Mononuclear cell (primary cell): ENCODE measurements around the gene CPED1. TPM values are rescaled to one million over a fixed set of nuclear protein-coding genes. Genes with fewer than 3 reads are reported as not detected.
"Not testable (repeated sequence)": the region's sequence is repeated elsewhere in the genome, so short reads cannot be mapped to it uniquely, and the experiment has no call there.

Experiments used
- H3K27me3 ChIP-seq: 2 replicates; pipeline ENCODE4 v1.6.0; 2011; ENCODE audit warnings: low read length, control low read depth; ENCODE audit not compliant: insufficient read depth
- H3K4me1 ChIP-seq: 2 replicates; pipeline ENCODE4 v1.5.1; 2011; ENCODE audit warnings: mild to moderate bottlenecking, low read length, control low read depth; ENCODE audit not compliant: insufficient read depth
- H3K4me3 ChIP-seq: 2 replicates; pipeline ENCODE4 v1.5.1; 2011; ENCODE audit warnings: mild to moderate bottlenecking, low read length, moderate library complexity
- H3K9me3 ChIP-seq: 2 replicates; pipeline ENCODE4 v1.5.1; 2011; ENCODE audit warnings: low read depth, mild to moderate bottlenecking, control low read depth, low read length
- total RNA-seq: library from RNA; depleted of rRNA; stranded (reverse); fragments of >200 nt; gene quantifications from one replicate; pipeline ENCODE4 v1.2.3, GENCODE V29; 2012

The CPED1 gene
- total RNA-seq, 1 donor: 4.6 TPM

DNA sequence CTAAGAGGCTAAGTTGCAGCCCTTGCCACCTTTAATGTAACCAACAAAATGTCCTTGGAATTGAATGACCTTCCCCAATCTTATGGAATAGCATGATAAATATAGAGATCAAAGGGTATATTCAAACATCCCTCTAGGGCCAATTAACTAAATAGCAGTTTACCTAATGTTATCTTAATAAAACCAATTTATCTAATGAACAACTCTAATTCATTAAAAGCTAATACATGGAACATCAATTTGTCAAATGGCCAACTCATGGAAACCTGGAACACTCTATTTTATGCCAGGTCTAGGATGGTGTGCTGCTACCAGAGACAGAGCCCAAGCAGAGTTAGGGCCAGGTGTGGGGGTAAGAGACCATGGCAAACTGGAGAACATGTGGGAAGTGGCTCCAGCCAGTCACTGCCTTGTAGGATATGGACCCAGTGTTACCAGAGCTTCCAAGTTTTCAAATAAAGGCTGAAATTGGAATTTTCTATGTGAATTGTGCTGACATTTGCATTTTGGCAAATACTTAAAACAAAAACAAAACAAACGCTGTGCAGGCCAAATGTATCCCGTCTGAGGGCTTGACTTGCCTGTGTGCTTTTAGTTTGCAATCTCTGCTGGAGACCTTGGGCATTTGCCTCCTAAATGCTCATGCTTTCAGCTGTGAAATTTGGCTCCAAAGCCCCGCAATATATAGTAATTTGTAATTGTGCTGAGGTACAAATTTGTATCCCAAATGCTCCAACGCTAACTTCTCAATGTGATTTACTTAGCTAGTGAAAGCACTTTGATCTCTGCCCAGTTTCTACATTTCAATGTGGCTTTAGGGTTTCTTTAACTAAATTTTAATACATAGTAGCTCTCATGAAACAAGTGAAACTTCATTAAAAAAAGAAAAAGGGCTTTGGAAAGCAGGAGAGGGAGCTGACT is 55.1 kb downstream of the CPED1 start:
- H3K4me1 ChIP-seq: no peaks in the 10 kb centered on the region
- no peaks in the 10 kb centered on the region for H3K27me3 ChIP-seq
- H3K4me3 ChIP-seq: no peak overlapping the region
- H3K9me3 ChIP-seq: no peaks in the 10 kb centered on the region

DNA sequence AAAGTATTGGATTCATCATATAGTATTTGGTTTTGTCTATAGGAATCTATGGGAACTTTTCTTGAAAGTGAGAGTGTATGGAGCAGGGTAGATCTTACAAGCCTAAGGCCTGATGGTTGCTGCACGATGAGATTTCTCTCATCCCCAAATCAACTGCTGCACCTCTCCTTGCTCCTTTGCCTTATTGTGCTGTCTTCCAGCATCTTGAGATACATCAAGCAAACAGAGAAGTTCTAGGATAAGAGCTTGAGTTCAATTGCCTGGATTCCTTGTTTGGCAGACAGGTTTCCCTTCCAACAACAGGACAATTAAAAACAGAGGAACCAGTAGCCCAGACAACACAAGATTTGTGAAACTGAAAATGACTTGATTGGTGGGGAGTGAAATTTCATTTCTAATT is 56.6 kb downstream of the CPED1 start:
- no peaks in the 10 kb centered on the region for H3K27me3 ChIP-seq
- H3K4me3 ChIP-seq: no peak overlapping the region
- H3K9me3 ChIP-seq: no peaks in the 10 kb centered on the region
- H3K4me1 ChIP-seq: no peaks in the 10 kb centered on the region

DNA sequence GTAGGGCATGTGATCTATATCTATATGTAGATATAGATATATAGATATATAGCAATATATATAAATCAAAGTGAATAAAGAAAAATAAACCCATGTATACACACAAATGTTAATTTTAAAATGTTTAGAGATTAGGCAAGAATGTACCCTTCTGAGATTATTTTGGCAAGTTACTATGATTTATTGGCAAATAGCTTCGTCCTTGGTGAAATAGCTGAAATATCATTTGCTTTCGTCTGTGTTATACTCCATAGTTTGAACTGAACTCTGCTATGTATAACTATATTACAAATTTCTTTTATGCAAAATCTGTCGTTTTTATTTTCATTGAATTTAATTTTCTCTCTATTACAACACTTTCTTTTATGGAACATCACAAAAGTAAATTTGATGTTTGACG is 57.5 kb downstream of the CPED1 start:
- Histone ChIP-seq H3K9me3 (no peaks in the 10 kb centered on the region), H3K4me1 (no peaks in the 10 kb centered on the region), H3K4me3 (no peak overlapping the region), H3K27me3 (no peaks in the 10 kb centered on the region)

DNA sequence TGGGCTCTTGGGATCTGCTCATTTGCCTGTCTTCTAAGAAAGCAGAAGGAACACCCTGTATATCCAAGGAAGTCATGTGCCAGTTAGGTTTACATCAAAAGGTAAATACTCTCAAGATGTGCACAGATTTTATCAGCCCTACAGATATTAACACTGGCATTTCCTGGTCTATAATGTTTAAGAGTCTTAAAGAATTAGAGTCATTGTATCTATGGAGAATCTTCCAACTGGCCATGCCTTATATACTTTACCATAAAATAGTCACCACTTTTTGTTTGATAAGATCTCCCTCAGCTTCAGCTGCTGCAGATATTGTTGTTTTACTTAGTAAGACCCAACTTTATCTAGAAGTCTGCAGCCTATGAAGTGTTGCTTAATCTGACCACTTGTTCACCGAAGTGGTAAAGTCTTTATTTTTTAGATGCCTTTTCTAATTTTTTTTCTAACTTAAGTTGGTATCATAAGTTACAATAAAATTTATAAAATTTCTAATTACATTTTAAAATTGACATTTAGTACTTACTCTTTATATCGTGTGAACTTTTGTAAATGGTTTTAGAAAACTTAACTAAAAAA is 58.5 kb downstream of the CPED1 start:
- H3K9me3 ChIP-seq: no peaks in the 10 kb centered on the region
- no peak overlapping the region for H3K4me3 ChIP-seq
- H3K4me1 ChIP-seq: no peaks in the 10 kb centered on the region
- H3K27me3 ChIP-seq: no peaks in the 10 kb centered on the region

DNA sequence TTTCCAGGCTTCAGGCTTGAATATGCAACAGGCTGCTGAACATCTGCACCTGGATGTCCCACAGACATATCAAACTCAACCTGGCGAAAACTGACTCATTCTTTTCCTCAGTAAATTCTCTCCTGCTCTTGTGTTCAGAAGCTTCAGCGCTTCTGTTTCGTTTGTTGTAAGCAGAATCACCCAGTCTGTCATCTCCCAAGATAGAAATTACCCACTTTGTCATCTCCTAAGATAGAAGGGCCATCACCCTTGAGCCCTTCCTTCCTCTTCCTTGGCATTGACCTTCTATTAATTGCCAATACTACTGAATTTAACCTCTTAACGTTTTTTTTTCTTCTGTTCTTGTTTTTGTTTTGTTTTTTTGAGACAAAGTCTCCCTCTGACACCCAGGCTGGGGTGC is 59.7 kb downstream of the CPED1 start:
- Histone ChIP-seq H3K9me3 (no peaks in the 10 kb centered on the region), H3K4me1 (no peaks in the 10 kb centered on the region), H3K27me3 (no peaks in the 10 kb centered on the region), H3K4me3 (no peak overlapping the region)

DNA sequence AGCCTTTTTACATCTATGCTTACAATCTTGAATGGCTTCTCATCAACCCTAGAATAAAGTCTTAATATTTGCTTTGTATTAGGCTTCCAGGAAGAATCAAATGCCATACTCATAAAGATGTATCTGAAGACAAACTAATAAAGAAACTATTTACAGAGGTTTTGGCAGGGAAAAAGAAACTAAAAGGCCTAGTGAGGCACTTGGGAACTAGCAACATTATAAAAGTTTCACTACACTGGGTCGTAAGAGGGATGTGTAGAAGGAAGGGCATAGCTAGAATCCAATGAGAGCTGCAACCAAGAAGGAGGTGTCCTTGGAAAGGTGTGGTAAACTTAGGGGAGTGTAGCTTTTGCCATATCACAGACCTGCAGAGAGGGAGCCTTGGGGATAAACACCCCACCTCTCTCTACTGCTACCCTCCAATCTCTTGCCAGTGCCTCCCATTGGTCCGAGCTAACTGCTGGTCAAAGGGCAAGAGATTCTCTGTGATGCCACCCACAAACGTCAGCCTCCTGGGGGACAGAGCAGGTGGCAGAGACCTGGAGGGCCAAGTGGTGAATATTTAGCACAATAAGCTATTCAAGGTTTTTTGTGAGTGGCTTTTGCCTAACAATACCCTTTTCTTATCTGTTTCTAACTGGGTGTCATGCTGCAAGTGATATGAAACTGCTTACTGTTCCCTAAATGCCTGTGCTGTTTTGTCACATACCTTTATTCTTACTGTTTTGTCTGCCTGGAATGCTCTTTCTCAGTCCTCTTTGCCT is 60.7 kb downstream of the CPED1 start:
- H3K4me1 ChIP-seq: no peaks in the 10 kb centered on the region
- no peaks in the 10 kb centered on the region for H3K27me3 ChIP-seq
- no peaks in the 10 kb centered on the region for H3K9me3 ChIP-seq
- H3K4me3 ChIP-seq: no peak overlapping the region

DNA sequence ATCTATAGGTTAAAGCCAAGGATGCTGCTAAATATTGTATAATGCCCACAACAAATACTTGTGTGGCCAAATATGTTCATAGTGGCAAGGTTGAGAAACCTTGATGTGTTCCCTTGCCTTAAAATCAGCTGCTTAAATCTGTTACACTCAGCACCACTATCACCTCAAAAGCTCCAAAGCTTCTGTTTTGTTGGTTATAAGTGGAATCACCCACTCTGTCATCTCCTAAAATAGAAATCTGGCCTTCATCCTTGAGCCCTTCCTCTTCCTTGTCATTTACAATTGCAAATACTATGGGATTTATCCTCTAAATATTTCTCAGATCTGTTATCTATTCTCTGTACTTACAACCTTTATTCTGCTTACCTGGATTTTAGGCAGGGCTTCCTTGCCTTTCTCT is 61.4 kb downstream of the CPED1 start:
- Histone ChIP-seq H3K4me1 (no peaks in the 10 kb centered on the region), H3K4me3 (no peak overlapping the region), H3K9me3 (no peaks in the 10 kb centered on the region), H3K27me3 (no peaks in the 10 kb centered on the region)

DNA sequence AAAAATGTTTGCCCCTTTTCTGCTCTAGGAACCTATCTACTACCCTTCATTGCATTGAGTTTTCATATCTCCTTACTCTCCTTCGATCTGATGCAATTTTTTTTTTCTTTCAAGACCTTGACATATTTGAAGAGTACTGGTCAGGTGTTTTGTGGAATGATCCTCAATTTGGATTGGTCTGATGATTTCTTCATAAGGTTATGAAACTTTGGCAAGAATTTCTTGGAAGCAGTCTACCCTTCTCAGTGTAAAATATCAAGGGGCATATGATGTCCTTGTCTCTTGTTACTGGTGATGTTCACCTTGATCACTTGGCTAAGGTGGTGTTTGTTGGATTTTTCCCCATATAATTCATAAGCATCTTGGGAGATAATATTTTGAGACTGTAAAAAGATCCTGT is 64.7 kb downstream of the CPED1 start:
- no peaks in the 10 kb centered on the region for H3K27me3 ChIP-seq
- H3K9me3 ChIP-seq: no peaks in the 10 kb centered on the region
- H3K4me1 ChIP-seq: no peaks in the 10 kb centered on the region
- H3K4me3 ChIP-seq: no peak overlapping the region

DNA sequence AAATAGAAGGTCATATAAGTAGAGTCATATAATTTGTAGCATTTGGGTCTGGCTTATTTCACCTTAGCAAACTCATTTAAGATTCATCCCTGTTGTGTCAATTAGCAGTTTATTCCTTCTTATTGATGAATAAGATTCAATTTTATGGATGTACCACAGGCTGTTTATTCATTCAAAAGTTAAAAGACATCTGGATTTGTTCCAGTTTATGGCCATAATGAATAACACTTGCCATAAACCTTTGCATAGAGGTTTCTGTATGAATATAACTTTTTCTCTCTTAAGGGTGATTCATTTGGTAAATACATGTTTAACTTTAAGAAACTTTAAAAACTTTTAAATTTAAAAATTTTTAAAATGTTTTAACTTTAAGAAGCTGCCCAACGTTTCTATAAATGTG is 66.4 kb downstream of the CPED1 start:
- H3K27me3 ChIP-seq: no peaks in the 10 kb centered on the region
- no peaks in the 10 kb centered on the region for H3K9me3 ChIP-seq
- no peaks in the 10 kb centered on the region for H3K4me1 ChIP-seq
- no peak overlapping the region for H3K4me3 ChIP-seq

DNA sequence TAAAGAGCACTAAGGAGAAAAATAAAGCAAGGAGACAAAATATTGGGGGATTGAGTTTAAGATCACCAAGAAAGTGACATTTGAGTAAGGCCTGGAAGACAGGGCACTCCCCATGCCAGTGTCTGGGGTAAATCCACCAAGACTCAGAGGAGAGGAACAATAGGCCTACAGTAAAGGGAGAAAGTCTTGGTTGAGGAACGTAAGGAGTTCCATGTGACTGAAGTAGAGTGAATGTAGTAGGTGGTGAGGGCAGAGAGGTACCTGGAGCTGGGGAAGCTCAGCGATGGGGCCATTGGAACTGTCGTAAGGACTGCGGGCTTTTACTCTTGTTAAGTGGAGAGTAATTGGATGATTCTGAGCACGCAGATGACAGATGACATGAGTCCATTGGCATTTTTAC is 69.4 kb downstream of the CPED1 start:
- H3K9me3 ChIP-seq: no peaks in the 10 kb centered on the region
- H3K4me1 ChIP-seq: no peaks in the 10 kb centered on the region
- no peak overlapping the region for H3K4me3 ChIP-seq
- H3K27me3 ChIP-seq: no peaks in the 10 kb centered on the region

DNA sequence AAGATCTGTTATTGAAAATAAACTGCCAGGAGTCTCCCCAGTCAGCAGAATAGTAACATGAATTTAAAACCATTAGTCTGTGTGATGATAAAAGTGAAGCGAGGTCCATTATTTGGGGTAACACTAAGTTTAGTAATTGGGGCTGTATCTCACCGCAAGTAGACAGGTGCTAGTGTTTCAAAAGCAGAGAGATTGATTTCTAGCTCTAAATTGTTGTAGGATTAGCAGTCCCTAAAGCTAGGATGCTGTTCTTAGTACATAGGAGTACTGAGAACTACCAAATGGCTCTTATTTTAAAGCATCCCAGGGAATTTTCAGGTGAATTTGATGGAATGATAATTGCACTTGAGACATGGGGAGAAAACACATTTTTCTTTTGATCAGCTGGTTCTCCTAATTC is 70.5 kb downstream of the CPED1 start:
- no peaks in the 10 kb centered on the region for H3K4me1 ChIP-seq
- no peaks in the 10 kb centered on the region for H3K9me3 ChIP-seq
- no peaks in the 10 kb centered on the region for H3K27me3 ChIP-seq
- H3K4me3 ChIP-seq: no peak overlapping the region

DNA sequence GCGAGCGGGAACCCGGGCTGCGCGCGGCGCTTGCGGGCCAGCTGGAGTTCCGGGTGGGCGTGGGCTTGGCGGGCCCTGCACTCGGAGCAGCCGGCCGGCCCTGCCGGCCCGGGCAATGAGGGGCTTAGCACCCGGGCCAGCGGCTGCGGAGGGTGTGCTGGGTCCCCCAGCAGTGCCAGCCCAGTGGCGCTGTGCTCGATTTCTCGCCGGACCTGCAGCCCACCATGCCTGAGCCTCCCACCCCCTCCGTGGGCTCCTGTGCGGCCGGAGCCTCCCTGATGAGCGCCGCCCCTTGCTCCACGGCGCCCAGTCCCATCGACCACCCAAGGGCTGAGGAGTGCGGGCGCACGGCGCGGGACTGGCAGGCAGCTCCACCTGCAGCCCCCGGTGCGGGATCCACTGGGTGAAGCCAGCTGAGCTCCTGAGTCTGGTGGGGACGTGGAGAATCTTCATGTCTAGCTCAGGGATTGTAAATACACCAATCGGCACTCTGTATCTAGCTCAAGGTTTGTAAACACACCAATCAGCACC is 71.5 kb downstream of the CPED1 start:
- H3K4me1 ChIP-seq, H3K9me3 ChIP-seq, H3K4me3 ChIP-seq, H3K27me3 ChIP-seq: not testable (repeated sequence)

DNA sequence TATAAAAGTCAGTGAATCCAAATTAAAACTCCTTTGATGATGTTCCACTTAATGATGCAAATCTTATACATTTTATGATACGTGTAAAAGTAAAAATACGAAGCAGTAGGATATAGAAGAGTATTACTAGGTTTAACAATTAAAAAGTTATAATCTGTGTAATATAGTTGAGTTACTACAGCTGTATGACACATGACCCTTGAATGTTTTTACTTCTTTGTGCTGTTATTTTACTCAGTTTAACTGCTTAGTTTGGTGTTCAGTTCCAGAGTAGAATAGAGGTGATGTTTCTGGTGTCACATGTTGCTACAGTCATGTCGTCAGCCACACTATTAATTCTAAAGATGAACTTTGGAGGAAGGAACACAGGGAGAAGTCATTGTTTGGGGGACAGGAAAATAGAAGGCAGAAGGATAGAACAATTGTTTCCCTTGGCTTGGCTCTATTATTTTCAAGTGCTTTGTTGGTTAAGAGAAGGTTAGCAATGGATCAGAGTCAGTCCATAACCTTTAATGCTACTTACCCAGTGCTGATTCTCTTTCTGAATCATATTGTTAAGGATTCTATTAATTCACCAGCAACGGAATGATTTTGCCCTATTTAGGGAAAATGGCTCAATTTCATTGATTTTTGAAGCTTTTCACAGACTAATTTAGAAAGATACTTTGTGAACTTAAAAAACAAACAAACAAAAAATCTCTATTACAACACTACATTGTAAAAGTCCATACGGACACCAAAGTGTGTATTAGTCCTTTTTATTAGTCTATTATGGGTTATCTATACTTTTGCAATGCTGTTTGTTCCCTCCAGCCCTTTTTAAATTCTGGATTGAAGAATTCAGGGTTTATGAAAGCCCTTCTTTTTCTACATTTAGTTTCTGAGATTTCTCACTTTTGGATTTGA is 73.4 kb downstream of the CPED1 start:
- no peaks in the 10 kb centered on the region for H3K27me3 ChIP-seq
- H3K4me1 ChIP-seq: no peaks in the 10 kb centered on the region
- H3K9me3 ChIP-seq: no peaks in the 10 kb centered on the region
- no peak overlapping the region for H3K4me3 ChIP-seq

DNA sequence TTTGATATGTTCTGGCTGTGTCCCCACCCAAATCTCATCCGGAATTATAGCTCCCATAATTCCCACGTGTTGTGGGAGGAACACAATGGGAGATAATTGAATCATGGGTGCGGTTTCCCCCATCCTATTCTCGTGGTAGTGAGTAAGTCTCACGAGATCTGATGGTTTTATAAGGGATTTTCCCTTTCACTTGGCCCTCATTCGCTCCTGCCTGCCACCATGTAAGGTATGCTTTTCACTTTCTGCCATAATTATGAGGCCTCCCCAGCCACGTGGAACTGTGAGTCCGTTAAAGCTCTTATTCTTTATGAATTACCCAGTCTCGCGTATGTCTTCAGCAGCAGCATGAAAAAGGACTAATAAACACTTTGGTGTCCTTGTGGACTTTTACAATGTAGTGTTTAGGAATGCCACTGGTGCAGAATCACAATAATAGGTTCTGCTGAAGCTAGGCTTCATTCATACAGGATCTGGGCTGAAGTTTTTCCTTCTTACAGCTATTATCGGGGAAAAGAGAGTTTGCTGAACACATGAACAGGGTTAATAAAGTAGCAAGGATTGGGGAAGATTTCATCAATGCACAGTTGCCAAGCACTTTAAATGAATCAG is 74.3 kb downstream of the CPED1 start:
- Histone ChIP-seq H3K9me3 (no peaks in the 10 kb centered on the region), H3K4me1 (no peaks in the 10 kb centered on the region), H3K4me3 (no peak overlapping the region), H3K27me3 (no peaks in the 10 kb centered on the region)
